22Rv1 (cell line): ENCODE measurements around the gene ACSS2.

Source experiments
- ZFX ChIP-seq: fragments of 450-650 bp; IDR thresholded peaks from 2 replicates; pipeline ENCODE4 v1.6.1; 2017; ENCODE audit warnings: antibody characterized with exemption, borderline replicate concordance
- TF ChIP-seq, protein P1 (sequence below): fragments of 450-650 bp; IDR thresholded peaks from 2 replicates; pipeline ENCODE4 v1.5.1; 2017; ENCODE audit warnings: mild to moderate bottlenecking

DNA sequence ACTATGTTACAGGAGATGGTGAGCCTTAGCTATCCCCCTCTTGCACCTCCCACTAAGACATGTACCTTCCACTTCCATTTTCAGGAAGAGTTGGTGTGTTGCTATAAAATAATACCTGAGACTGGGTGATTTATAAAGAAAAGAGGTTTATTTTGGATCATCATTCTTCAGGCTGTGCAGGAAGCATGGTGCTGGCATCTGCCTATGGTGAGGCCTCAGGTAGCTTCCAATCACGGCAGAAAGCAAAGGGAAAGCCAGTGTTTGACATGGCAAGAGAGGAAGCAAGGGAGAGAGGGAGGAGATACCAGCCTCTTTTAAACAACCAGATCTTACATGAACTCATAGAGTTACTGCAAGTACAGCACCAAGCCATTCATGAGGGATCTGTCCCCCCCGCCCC lies 47.0 kb downstream of the ACSS2 start:
- TF ChIP-seq, protein P1, sequence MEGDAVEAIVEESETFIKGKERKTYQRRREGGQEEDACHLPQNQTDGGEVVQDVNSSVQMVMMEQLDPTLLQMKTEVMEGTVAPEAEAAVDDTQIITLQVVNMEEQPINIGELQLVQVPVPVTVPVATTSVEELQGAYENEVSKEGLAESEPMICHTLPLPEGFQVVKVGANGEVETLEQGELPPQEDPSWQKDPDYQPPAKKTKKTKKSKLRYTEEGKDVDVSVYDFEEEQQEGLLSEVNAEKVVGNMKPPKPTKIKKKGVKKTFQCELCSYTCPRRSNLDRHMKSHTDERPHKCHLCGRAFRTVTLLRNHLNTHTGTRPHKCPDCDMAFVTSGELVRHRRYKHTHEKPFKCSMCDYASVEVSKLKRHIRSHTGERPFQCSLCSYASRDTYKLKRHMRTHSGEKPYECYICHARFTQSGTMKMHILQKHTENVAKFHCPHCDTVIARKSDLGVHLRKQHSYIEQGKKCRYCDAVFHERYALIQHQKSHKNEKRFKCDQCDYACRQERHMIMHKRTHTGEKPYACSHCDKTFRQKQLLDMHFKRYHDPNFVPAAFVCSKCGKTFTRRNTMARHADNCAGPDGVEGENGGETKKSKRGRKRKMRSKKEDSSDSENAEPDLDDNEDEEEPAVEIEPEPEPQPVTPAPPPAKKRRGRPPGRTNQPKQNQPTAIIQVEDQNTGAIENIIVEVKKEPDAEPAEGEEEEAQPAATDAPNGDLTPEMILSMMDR: no peak
- TF ChIP-seq ZFX: no peak
